ENCODE data around the gene SEMA3D.

DNA sequence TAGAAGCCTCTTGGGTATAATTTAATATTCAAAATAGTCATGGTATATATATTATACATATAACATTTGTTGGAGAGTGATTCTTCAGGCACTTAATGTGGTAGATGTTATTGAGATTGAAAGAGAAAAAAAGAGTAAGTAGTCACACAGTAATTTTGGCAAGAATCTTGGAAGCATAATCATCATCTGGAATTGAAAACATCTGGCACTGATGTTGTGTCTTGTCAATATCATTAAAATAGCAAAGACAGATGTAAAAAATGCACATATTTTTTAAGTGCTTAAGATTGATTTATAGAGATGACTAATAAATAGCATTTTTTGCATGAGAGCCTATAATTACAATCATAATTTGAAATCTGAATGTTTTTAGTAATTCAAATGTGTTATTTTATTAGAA, 9.5 kb downstream of the SEMA3D start:
- TF ChIP-seq POLR2A (IDR thresholded peaks at IDR 0.05; ENCODE audit: low read length): no peak
- TF ChIP-seq GATA1 (IDR thresholded peaks at IDR 0.05; ENCODE audit: low read depth, low read length): no peak
